WTC11 (cell line): ENCODE results near the gene UBN1.

Source experiments
- CTCF ChIP-seq: fragments of 200-600 bp; IDR thresholded peaks from 2 replicates; pipeline ENCODE4 v1.8.0; 2022; ENCODE audit warnings: antibody characterized with exemption
- ESRRA ChIP-seq: sonication (generic); formaldehyde crosslinking; IDR thresholded peaks from 2 replicates; pipeline ENCODE4 v1.8.1; 2022; ENCODE audit warnings: mild to moderate bottlenecking, missing genetic modification reagents, borderline replicate concordance
- OVOL2 ChIP-seq: fragments of 250-450 bp; sonication (Bioruptor Pico); IDR thresholded peaks from 2 replicates; pipeline ENCODE4 v1.9.0; 2021; ENCODE audit warnings: mild to moderate bottlenecking, borderline replicate concordance

GRCh38 chr16:4928227-4928626 is 80.9 kb downstream of the UBN1 start:
- TF ChIP-seq OVOL2 (CRISPR knock-in tag), result no peak
- no peak for TF ChIP-seq CTCF
- no peak for TF ChIP-seq ESRRA (CRISPR knock-in tag)
